H7 (cell line): ENCODE results near the gene OSGEP. TPM values are rescaled to one million over a fixed set of nuclear protein-coding genes. Genes with fewer than 3 reads are reported as not detected.
A peak's percentile ranks its signal among the peaks of the same experiment; 100 is the strongest.

Experiments used
- DNase-seq: peaks from one replicate; pipeline ENCODE4 v3.0.0; 2012
- H3K27me3 ChIP-seq: 2 replicates; pipeline ENCODE4 v1.6.0; 2011; ENCODE audit warnings: mild to moderate bottlenecking, low read length; ENCODE audit not compliant: control insufficient read depth, insufficient read depth
- H3K36me3 ChIP-seq: replicated peaks from 2 replicates; pipeline ENCODE4 v1.5.1; 2011; ENCODE audit warnings: low read length; ENCODE audit not compliant: control insufficient read depth, insufficient read depth
- H3K4me3 ChIP-seq: 2 replicates; pipeline ENCODE4 v1.5.1; 2011; ENCODE audit warnings: low read depth, mild to moderate bottlenecking, control low read depth, low read length, moderate library complexity; ENCODE audit not compliant: insufficient read depth
- total RNA-seq: library from RNA; depleted of rRNA; stranded (reverse); fragments of >200 nt; shearing (Covaris generic); gene quantifications from 2 replicates; pipeline ENCODE4 v1.2.3, GENCODE V29; 2014

Gene OSGEP
- total RNA-seq, 1 experiment from 2014 or later = 58.4 TPM

DNA sequence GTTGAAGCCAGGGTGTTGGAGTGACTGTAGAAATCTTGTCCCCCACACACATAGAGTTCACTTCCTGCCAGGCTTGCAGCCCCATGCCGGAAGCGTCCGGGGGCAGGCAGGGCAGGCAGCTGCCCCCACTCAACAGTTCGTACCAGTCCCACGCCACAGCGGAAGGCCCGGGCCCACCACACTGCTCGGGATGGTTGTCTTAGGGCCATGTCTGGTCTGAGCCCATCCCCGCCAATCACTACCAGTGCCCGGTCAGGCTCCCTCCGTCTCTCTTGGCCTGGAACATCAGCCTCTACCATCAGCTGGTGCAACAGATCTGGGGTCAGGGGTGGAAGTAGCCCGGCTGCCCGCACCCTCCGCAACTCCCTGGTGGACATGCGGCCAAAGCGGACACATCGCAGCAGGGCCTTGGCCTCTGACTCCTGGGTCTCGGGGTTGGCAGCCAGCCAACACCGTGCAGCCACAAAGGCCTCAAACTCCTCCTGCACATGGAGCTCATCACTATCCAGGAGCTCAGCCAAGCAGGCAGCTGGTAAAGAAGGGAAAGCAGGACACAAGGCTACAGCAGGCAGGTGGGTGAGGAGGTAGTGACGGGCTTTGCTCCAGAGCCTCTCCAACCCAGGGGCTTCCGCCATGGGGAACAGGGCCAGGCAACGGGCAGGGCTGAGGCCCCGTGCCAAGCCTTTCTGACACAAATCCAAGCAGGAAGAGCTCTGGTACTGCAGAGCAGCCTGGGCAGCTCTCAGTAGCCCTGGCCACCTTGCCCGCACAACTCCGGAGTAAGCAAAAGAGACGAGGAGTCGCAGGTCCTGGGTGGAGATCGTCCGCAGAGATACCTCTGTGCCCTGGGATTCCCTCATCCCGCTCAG, 24.6 kb downstream of the OSGEP start:
- DNase-seq = no peak
- Histone ChIP-seq H3K36me3 (no peaks in the 10 kb centered on the region), H3K27me3 (no peaks in the 10 kb centered on the region), H3K4me3 (no peak overlapping the region)

DNA sequence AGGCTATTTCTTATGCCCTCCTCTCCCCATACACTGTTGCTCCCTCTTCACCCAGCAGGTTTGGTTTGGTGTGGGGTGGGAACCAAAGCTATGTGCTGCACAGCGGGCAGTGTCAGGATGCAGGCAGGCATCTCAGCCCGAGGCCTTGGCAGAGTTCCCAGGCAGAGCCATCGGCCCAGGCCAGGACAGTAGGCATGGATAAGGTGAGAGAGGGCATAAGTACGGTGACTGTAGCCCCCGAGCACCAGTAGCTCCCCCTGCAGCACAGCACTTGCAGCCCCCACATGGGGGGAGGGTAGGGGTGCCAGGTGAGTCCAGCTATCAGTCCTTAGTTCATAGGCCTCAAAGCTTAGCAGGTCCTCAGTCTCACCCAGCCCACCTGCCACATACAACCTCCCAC, 25.8 kb downstream of the OSGEP start:
- no peaks in the 10 kb centered on the region for H3K36me3 ChIP-seq
- no peaks in the 10 kb centered on the region for H3K27me3 ChIP-seq

DNA sequence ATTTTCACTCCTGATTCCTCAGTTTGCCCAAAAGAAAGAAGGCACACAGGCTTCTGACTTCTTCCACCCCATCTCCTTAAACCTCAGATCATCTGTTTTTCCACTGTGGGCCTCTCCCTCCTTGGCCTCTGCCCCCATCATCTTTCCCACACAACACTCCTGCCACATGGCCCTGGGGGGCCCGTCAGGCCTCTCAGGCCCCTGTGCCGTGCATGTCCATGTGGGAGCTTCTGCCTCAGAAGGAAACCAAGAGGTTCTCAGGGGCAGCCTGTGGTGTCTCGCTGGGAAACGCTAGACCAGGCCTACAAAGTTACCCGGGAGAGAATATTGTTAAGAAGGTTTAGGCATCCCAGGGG, 26.6 kb downstream of the OSGEP start:
- H3K4me3 ChIP-seq = no peak overlapping the region
- H3K27me3 ChIP-seq = no peaks in the 10 kb centered on the region
- no peak for DNase-seq
- no peaks in the 10 kb centered on the region for H3K36me3 ChIP-seq

More for the DNA sequence above, 25.8 kb downstream of the OSGEP start:
- DNase-seq = no peak
- no peak overlapping the region for H3K4me3 ChIP-seq

DNA sequence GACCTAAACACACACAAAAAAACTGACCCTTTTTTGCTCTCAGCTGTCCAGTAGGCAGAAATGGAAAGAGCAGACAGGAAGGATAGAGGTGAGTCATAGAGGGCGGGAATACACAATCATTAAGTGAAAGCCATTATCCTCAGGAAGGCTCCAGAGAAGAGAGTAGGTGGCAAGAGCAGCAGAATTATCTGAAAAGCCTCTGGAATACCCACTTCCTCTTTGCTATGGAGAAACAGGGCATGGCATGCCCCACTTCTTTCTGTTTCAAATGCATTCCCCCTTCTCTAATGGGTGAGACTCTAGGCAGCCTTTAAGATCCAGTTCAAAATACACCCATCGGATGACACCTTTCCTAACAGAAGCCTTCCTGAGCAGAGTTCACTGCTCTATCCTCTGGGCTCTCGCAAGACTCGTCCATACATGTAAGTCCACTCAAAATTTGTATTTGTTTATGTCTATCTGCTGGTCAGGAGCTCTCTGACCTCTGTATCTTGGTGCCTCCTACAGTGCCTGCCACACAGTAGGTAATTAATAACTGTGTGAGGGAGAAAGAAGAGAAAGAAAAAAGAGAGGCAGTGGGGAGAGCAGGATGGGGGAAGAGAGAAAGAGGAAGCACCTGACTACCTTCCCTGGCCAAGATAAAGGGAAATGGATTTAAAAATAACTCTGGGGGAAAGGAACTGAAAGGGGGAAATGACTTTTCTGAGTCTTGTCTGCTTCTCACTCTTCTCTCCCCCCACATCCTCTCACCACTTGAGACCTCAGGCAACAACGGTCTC, 27.2 kb downstream of the OSGEP start:
- Histone ChIP-seq H3K36me3 (no peaks in the 10 kb centered on the region), H3K27me3 (no peaks in the 10 kb centered on the region), H3K4me3 (no peak overlapping the region)
- no peak for DNase-seq

DNA sequence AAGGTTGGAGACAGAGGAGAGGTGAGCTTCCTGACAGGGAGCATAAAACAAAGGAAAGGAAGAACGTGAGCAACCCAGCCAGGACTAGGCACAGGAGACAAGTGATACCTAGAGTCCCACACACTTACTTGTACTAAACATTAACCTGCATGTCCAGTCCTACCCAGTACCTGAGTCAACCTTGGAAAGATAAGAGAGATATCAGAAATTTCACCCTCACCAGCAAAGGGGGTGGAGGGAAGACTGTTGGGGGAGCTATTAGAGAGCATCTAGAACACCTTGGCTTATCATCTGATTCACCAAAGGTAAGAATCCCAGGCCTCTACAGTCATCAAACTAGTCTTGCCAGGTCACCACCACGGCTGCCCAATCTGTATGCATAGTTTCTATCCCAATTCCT, 29.8 kb downstream of the OSGEP start:
- Histone ChIP-seq H3K36me3 (no peaks in the 10 kb centered on the region), H3K4me3 (no peak overlapping the region), H3K27me3 (no peaks in the 10 kb centered on the region)
- no peak for DNase-seq

DNA sequence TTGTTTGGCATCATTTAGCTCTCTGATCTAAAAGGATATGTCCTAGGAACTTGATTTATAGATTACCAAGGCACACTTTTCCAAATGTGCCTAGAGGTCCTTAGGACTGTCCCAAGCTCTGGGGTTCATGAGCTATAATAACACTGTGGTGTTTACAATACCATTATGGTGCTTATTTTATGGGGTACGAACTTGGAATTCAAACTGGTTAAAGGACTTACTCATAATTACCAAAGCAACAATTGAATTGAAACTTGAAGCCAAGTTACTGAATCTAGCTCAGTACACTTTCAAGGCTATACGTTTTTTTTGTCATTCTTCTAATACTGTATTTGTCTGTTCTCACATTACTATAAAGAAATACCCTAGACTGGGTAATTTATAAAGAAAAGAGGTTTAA, 31.7 kb downstream of the OSGEP start:
- Histone ChIP-seq H3K4me3 (no peak overlapping the region), H3K27me3 (no peaks in the 10 kb centered on the region), H3K36me3 (no peaks in the 10 kb centered on the region)
- DNase-seq = no peak

DNA sequence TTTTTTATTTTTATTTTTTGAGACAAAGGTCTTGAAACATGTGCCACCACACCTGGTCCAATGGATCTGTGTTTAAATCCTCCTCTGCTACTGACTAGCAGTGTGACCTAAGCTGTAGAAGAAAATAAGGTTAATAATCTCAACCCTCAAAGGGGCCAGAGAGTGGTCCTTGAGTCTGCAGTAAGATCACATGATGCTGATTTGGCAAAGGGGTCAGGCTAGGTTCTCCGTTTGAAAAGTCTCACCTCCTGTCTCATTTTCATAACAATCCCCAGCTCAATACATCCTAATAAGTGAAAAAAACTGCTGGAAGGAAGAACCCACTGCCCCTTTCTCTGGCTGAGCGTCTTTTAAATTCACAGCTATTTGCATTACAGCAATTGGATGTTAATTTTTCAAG, 33.3 kb downstream of the OSGEP start:
- H3K4me3 ChIP-seq = no peak overlapping the region
- H3K27me3 ChIP-seq = no peaks in the 10 kb centered on the region
- DNase-seq = no peak
- no peaks in the 10 kb centered on the region for H3K36me3 ChIP-seq

DNA sequence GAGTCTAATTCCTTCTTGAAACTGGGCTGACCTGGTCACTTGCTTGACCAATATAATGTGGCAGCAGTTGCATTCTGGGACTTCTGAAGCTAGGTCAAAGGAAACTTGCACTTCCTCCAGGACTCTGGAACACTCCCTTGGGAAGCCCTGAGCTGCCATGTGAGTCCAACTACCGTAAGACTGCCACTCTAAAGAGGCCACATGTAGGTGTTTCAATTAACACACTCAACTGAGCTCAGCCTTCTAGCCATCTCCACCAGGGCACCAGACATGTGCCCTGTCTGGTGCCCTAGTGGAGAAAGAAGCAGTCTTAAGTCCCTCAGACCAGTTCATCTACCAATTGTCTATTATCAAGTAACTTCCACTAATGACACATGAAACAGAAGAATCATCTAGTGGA, 35.2 kb downstream of the OSGEP start:
- Histone ChIP-seq H3K36me3 (no peaks in the 10 kb centered on the region), H3K4me3 (no peak overlapping the region), H3K27me3 (no peaks in the 10 kb centered on the region)
- no peak for DNase-seq

DNA sequence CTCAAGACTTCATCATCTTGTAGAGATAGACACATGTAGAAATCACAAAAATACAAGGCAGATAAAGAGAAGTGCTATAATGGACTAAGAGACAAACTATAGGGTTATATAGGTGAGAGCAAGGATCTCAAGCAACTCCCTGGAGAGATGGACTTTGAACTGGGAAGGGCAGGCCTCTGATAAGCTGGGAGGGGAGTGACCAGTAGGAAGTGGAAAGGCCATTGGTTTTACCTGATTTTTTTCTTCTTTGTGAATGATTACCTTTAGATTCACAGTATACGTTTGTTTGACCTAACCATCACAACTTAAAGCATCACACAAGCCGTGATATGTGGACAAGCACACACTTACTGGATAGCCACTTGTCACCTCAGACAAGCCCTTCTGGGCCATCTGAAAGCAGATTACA, 36.1 kb downstream of the OSGEP start:
- Histone ChIP-seq H3K4me3 (no peak overlapping the region), H3K36me3 (no peaks in the 10 kb centered on the region), H3K27me3 (no peaks in the 10 kb centered on the region)
- no peak for DNase-seq

DNA sequence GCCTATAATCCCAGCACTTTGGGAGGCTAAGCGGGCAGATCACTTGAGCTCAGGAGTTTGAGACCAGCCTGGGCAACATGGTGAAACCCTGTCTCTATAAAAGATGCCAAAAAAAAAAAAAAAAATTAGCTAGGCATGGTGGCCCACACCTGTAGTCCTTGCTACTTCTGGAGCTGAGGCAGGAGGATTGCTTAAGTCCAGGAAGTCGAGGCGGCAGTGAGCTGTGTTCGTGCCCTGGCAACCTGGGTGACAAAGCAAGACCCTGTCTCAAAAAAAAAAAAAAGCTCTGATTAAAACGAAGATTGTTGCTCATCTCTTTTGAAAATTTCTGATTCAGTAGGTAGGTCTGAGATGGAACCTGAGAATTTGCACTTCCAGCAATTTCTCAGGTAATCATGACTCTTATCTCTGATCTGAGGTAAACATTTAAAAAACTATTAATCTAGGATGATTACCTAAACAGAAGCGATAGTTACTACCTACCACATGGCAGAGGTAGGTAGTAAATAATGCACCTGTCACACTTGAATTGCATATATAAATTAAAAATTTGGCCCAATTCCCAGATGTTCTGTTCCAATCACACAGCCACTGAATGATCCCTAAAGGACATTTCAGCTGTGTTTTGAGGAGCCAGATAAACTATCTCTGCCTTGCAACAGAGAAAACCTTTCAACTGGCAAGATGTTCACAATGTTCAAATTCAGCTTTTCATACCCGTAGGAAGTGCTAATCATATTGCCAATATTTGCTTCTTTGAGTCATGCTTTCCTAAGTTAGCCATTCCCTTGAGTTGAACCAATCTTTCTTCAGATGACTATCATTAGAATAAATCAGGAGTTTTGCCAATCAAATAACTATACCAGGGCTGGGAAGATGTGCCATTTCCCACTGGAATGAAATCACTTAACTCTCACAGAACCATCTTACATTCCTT, 37.1 kb downstream of the OSGEP start:
- Histone ChIP-seq H3K4me3 (no peak overlapping the region), H3K36me3 (no peaks in the 10 kb centered on the region), H3K27me3 (no peaks in the 10 kb centered on the region)
- DNase-seq = no peak

DNA sequence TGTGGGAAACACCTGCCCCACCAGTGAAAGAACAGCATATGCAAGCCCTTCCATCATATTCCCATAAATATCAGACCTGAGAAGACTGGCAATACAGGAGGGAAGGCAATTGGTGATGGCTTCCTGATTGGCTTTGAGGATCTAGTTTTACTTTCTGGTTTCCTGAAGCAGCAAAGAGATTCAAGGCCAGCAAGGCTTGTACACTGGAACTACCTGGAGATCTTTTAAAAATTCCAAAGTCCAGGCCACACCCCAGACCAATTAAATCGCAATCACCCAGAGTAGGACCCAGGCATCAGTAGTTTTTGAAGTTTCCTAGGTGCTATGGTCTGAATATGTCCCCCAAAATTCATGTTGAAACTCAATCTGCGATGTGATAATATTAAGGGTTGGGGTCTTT, 38.4 kb downstream of the OSGEP start:
- Histone ChIP-seq H3K27me3 (no peaks in the 10 kb centered on the region), H3K36me3 (no peaks in the 10 kb centered on the region), H3K4me3 (no peak overlapping the region)
- DNase-seq = no peak

DNA sequence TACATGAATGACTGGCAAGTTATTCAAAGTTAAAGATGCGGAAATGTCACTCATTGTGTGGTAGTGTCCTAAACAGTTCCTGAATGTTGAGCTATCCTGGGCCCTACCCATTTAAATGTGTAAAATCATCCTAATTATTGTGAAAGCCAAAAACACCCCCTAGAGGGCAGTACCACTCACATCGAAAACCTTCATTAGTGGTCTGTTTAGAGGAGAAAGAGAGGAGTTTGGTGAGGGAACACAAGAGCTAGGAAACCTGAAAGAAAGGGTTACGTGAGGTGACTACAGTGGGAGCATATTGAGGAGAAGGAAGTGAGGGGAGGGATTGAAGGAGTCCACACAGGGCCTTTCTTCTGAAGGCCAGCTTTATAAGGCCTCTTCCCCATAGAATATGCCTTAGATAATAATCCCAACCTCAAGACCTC, 38.8 kb downstream of the OSGEP start:
- Histone ChIP-seq H3K4me3 (no peak overlapping the region), H3K36me3 (no peaks in the 10 kb centered on the region), H3K27me3 (no peaks in the 10 kb centered on the region)
- peak; percentile 62 for DNase-seq

DNA sequence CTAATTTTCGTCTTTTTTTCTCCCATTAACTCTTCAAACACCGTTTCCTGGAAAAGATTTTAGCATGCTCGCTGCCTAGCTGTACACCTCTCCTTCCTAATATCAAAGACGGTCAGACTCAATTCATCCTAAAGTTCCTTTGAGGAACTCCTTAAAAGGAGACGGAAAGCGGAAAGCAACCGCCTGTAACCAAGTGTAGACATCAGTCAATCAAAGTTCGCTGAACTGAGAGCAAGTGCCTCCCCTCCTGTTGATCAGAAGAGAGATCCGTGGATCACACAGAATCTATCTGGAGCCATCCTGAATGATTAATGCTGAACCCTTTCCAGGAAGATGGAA, 40.9 kb downstream of the OSGEP start:
- Histone ChIP-seq H3K36me3 (no peaks in the 10 kb centered on the region), H3K4me3 (peak overlapping the region; percentile 87), H3K27me3 (no peaks in the 10 kb centered on the region)
- DNase-seq = peak; percentile 53

DNA sequence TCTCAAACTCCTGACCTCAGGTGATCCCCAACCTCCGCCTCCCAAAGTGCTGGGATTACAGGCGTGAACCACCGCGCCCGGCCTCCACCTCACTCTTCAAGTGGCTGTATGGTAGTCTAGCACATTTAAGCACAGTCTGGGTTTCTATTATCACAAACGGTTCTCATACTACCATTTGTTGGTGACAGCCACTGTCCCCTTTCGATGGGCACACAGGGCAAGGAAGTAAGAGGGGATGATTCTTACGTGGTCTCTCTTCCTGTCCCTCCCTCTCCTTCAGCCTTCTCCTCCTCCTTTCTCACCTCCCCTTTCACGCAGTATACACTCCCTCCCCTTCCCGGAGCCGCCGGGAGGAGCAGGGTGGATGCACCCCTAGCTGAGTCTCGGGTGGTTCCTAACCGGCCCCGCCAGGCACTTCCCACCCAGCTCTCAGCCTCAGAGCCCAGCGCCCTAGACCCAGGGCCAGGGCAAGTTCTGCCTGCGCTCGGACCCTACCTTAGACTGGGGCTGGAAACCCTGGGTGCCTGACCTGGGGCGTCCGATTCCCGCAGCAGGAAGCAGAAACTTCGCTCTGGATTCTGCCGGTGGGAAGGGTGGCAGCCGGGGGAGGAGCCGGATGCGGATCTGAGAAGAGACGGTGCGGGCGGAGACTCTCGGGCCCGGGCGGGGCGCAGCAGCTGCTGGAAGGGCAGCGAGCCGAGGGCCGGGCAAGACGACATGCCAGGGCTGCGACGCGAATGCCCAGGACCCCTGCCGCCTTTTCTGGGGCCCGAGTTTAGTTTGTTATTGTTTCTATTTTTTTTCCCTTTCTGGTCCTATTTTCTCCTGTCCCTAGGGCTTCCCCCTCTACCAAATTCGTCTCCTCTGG, 41.5 kb downstream of the OSGEP start, which contains the start of gene TEP1:
Gene TEP1, minus strand, starts transcription at position 626 of the 868 bp plus-strand sequence. CDS start 5,062 bp downstream, outside the sequence.
- no peaks in the 10 kb centered on the region for H3K27me3 ChIP-seq
- peak within 1 kb of the TSS; percentile 87 for H3K4me3 ChIP-seq
- DNase-seq = peak; percentile 91
- no peaks in the 10 kb centered on the region; the same call in 1 of the 2 replicates for H3K36me3 ChIP-seq
